ENCODE results near the gene TLE6.

GRCh38 chr19:3033595-3034405 is 56.4 kb downstream of the TLE6 start:
- TF ChIP-seq CTCF (IDR thresholded peaks at IDR 0.05; ENCODE audit: low read length) (no peak), EZH2phosphoT487 (IDR thresholded peaks at IDR 0.05; ENCODE audit: low read length) (no peak), EZH2 (optimal IDR thresholded peaks at IDR 0.05; ENCODE audit: low read depth, low read length) (no peak)
